CD4-positive, alpha-beta T cell treated with Interleukin-4 for 1 hour (primary cell): Measurements from ENCODE around the gene PHTF1.
A peak's percentile ranks its signal among the peaks of the same experiment; 100 is the strongest.

Experiments
- DNase-seq, 2 donors: peaks; one replicate each; pipeline ENCODE4 v3.0.0-alpha.2; 2020 to 2022

Gene PHTF1

GRCh38 chr1:113663165-113663951 lies 95.9 kb downstream of the PHTF1 start:
- DNase-seq = peak in 1 of 2 donors; percentile 11

GRCh38 chr1:113662101-113662500 lies 97.2 kb downstream of the PHTF1 start:
- DNase-seq = no peak

- no peak for DNase-seq
Measured at GRCh38 chr1:113660088-113660487, 99.2 kb downstream of the PHTF1 start.

GRCh38 chr1:113659556-113659955 lies 99.7 kb downstream of the PHTF1 start:
- DNase-seq = no peak

GRCh38 chr1:113659035-113659434 lies 100.3 kb downstream of the PHTF1 start:
- no peak for DNase-seq

GRCh38 chr1:113657556-113658063 lies 101.7 kb downstream of the PHTF1 start:
- DNase-seq = no peak

- DNase-seq = no peak
Measured at GRCh38 chr1:113657126-113657525, 102.2 kb downstream of the PHTF1 start.

GRCh38 chr1:113654883-113655282 lies 104.4 kb downstream of the PHTF1 start:
- no peak for DNase-seq

- DNase-seq = no peak
Measured at GRCh38 chr1:113653741-113654140, 105.5 kb downstream of the PHTF1 start.

GRCh38 chr1:113652771-113653170 lies 106.5 kb downstream of the PHTF1 start:
- DNase-seq = no peak

GRCh38 chr1:113648478-113648877 lies 110.8 kb downstream of the PHTF1 start:
- no peak for DNase-seq

- no peak for DNase-seq
Measured at GRCh38 chr1:113647164-113647563, 112.1 kb downstream of the PHTF1 start.
